Trophoblast cell (in vitro differentiated cells and primary cell): ENCODE measurements around the gene HDAC11.

ENCODE experiments used
- DNase-seq, 2 donors: peaks; one replicate each; pipeline ENCODE4 v3.0.0-alpha.2; 2016
- H2AFZ ChIP-seq: 2 replicates; pipeline ENCODE4 v1.6.1; 2013; ENCODE audit warnings: low read length, moderate library complexity, mild to moderate bottlenecking; ENCODE audit not compliant: insufficient read depth, poor library complexity
- H2AK5ac ChIP-seq: 2 replicates; pipeline ENCODE4 v1.6.1; 2013; ENCODE audit warnings: mild to moderate bottlenecking, low read length
- H2BK120ac ChIP-seq: 2 replicates; pipeline ENCODE4 v1.6.1; 2013; ENCODE audit warnings: low read length, mild to moderate bottlenecking, moderate library complexity; ENCODE audit not compliant: insufficient read depth, poor library complexity
- H2BK12ac ChIP-seq: 2 replicates; pipeline ENCODE4 v1.6.1; 2013; ENCODE audit warnings: mild to moderate bottlenecking, low read length, moderate library complexity
- H2BK5ac ChIP-seq: 2 replicates; pipeline ENCODE4 v1.6.1; 2013; ENCODE audit warnings: low read length, low read depth, moderate library complexity, mild to moderate bottlenecking; ENCODE audit not compliant: poor library complexity
- H3K14ac ChIP-seq: 2 replicates; pipeline ENCODE4 v1.6.1; 2013; ENCODE audit warnings: mild to moderate bottlenecking, low read length
- H3K18ac ChIP-seq: 2 replicates; pipeline ENCODE4 v1.6.1; 2013; ENCODE audit warnings: mild to moderate bottlenecking, low read length
- H3K23ac ChIP-seq: 2 replicates; pipeline ENCODE4 v1.6.1; 2013; ENCODE audit warnings: low read length
- H3K27ac ChIP-seq: 2 replicates; pipeline ENCODE4 v1.5.1; 2013; ENCODE audit warnings: low read depth, mild to moderate bottlenecking, inconsistent platforms, low read length, moderate library complexity
- H3K27me3 ChIP-seq: 2 replicates; pipeline ENCODE4 v1.6.1; 2013; ENCODE audit warnings: inconsistent platforms, mild to moderate bottlenecking, low read length, moderate library complexity; ENCODE audit not compliant: insufficient read depth
- H3K36me3 ChIP-seq, 2 experiments: 1 replicate in 1 of 2; 2 replicates in 1 of 2; pipeline ENCODE4 v1.6.1; 2013; ENCODE audit warnings: low read length in 2 of 2, mild to moderate bottlenecking in 2 of 2, moderate library complexity in 1 of 2; ENCODE audit not compliant: insufficient read depth in 2 of 2, control insufficient read depth in 1 of 2
- H3K4ac ChIP-seq: 2 replicates; pipeline ENCODE4 v1.6.1; 2013; ENCODE audit warnings: low read depth, mild to moderate bottlenecking, low read length, moderate library complexity
- H3K4me1 ChIP-seq, 2 experiments: 1 replicate in 1 of 2; 2 replicates in 1 of 2; pipeline ENCODE4 v1.6.1; 2013; ENCODE audit warnings: low read length in 2 of 2, mild to moderate bottlenecking in 2 of 2, moderate library complexity in 1 of 2; ENCODE audit not compliant: insufficient read depth in 2 of 2, control insufficient read depth in 1 of 2
- H3K4me2 ChIP-seq: 2 replicates; pipeline ENCODE4 v1.6.1; 2013; ENCODE audit warnings: inconsistent platforms, mild to moderate bottlenecking, low read length, moderate library complexity
- H3K4me3 ChIP-seq: 2 replicates; pipeline ENCODE4 v1.5.1; 2013; ENCODE audit warnings: mild to moderate bottlenecking, low read depth, low read length, inconsistent platforms
- H3K79me1 ChIP-seq: one replicate; pipeline ENCODE4 v1.6.1; 2013; ENCODE audit warnings: low read length
- H3K79me2 ChIP-seq: 2 replicates; pipeline ENCODE4 v1.6.1; 2013; ENCODE audit warnings: low read length, mild to moderate bottlenecking; ENCODE audit not compliant: control insufficient read depth, insufficient read depth, poor library complexity
- H3K9ac ChIP-seq: 2 replicates; pipeline ENCODE4 v1.6.1; 2013; ENCODE audit warnings: mild to moderate bottlenecking, low read length
- H3K9me3 ChIP-seq: 2 replicates; pipeline ENCODE4 v1.6.1; 2013; ENCODE audit warnings: low read depth, mild to moderate bottlenecking, control low read depth, inconsistent platforms, low read length; ENCODE audit not compliant: insufficient read depth
- H4K12ac ChIP-seq: 2 replicates; pipeline ENCODE4 v1.6.1; 2013; ENCODE audit warnings: low read depth, mild to moderate bottlenecking, low read length, moderate library complexity
- H4K8ac ChIP-seq: 2 replicates; pipeline ENCODE4 v1.6.1; 2013; ENCODE audit warnings: low read depth, mild to moderate bottlenecking, low read length, moderate library complexity
- H4K91ac ChIP-seq: one replicate; pipeline ENCODE4 v1.6.1; 2013; ENCODE audit warnings: low read depth, mild to moderate bottlenecking, low read length, moderate library complexity
- WGBS: extraction: QIAGEN DNeasy Blood & Tissue Kit; methylation state at CpG from one replicate; pipeline ENCODE4 v1.1.7; 2013; ENCODE audit warnings: missing lambda C conversion rate; ENCODE audit not compliant: insufficient read length, insufficient coverage; ENCODE audit errors: extremely low coverage; 5-methylcytosine and 5-hydroxymethylcytosine counted together

The HDAC11 gene

DNA sequence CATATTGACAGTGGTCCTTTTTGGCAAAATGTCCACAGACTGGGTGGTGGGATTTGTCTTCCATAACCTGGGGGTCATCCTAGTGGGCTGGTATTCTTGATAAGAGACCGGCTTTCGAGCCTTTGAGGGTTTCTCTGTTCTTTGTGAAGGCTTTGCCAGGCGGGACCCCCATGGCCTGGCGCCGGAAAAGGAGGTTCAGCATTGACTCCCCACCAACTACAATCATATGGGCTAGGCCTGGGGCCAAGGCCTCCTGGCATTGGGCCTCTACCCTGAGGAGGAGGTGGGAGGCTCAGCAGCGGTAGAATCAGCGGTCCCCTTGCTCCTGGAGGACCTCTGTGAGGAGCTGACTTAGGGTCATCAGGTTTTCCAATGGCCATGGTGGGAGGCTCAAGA is 19.8 kb upstream of the HDAC11 start:
- Histone ChIP-seq H3K9me3 (no peaks in the 10 kb centered on the region), H3K79me2 (no peaks in the 10 kb centered on the region), H3K9ac (no peak overlapping the region), H2AFZ (no peak overlapping the region), H3K4me2 (no peak overlapping the region), H3K14ac (no peak overlapping the region), H2BK5ac (no peak overlapping the region), H3K79me1 (no peaks in the 10 kb centered on the region), H3K4me3 (no peak overlapping the region), H2BK120ac (no peak overlapping the region), H4K8ac (no peak overlapping the region), H3K27me3 (peaks cover 2% of the 10 kb centered on the region), H3K27ac (no peak overlapping the region), H3K4ac (no peak overlapping the region), H4K91ac (no peak overlapping the region), H4K12ac (no peak overlapping the region), H3K23ac (no peak overlapping the region), H3K36me3 (no peaks in the 10 kb centered on the region), H2BK12ac (no peak overlapping the region), H3K18ac (no peak overlapping the region), H3K4me1 (peaks cover under 1 to 3% of the 10 kb centered on the region in 2 experiments), H2AK5ac (no peak overlapping the region)
- WGBS = no CpG with 5 or more reads among the region's 7 CpGs
- no peak for DNase-seq

DNA sequence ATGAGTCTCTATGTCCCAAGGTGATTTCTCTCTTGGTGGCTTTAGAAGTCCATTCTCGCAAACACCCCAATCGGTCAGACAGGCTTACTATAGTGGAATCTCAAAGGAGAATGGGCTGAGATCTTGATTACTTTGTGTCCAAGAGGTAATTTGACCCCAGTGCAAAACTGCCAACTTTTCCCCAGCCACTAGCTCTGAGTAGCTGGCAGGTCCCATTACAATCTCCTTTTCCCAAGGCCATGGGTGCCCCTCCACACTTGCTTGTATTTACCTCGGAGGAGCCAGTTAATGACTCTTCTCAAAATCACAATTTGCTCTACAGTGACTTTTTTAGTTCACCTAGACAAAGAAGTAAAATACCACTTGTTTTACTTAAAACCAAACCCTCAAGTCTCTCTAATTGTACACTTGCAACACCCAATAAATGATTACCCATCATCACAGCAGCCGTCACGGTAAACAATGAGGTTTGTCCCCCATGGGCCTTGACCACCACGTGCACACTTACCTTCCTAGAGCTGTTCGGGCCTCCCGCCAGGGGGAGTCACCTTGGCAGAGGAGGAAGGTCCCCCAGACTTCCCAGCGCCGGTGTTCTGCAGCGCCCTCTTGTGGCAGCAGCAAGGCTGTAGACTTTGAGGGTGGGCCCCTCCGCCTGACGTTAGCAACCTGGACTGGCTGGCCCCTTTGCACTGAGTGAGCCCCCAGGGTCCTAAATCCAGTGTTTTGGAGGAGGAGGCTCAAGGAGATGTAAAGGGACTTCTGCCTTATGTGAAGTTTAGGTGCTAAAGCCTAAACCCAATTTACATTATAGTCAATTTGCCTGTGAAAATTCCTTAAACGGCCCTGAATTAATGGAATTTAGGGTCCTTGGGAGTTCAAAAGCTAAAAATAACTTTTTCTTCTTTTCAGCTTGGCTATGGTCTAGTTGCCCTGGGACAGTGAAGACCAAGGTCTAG is 18.7 kb upstream of the HDAC11 start:
- no peak overlapping the region for H2AK5ac ChIP-seq
- H3K4me2 ChIP-seq = no peak overlapping the region
- no peak overlapping the region for H4K8ac ChIP-seq
- H3K9me3 ChIP-seq = no peaks in the 10 kb centered on the region
- no peaks in the 10 kb centered on the region for H3K79me2 ChIP-seq
- H4K91ac ChIP-seq = no peak overlapping the region
- H2BK5ac ChIP-seq = no peak overlapping the region
- no peak overlapping the region for H4K12ac ChIP-seq
- H3K9ac ChIP-seq = no peak overlapping the region
- no peak overlapping the region for H3K14ac ChIP-seq
- no peak overlapping the region for H2BK120ac ChIP-seq
- no peak overlapping the region for H3K4me3 ChIP-seq
- no peak overlapping the region for H3K4ac ChIP-seq
- H3K4me1 ChIP-seq = no peaks in the 10 kb centered on the region
- no peak overlapping the region for H3K18ac ChIP-seq
- WGBS = no CpG with 5 or more reads among the region's 14 CpGs
- H3K79me1 ChIP-seq = no peaks in the 10 kb centered on the region
- no peak overlapping the region for H3K27ac ChIP-seq
- peak; percentile 41 to 63 for DNase-seq
- no peaks in the 10 kb centered on the region for H3K36me3 ChIP-seq
- H2BK12ac ChIP-seq = no peak overlapping the region
- H3K23ac ChIP-seq = no peak overlapping the region
- H2AFZ ChIP-seq = no peak overlapping the region
- peaks cover 2% of the 10 kb centered on the region for H3K27me3 ChIP-seq

DNA sequence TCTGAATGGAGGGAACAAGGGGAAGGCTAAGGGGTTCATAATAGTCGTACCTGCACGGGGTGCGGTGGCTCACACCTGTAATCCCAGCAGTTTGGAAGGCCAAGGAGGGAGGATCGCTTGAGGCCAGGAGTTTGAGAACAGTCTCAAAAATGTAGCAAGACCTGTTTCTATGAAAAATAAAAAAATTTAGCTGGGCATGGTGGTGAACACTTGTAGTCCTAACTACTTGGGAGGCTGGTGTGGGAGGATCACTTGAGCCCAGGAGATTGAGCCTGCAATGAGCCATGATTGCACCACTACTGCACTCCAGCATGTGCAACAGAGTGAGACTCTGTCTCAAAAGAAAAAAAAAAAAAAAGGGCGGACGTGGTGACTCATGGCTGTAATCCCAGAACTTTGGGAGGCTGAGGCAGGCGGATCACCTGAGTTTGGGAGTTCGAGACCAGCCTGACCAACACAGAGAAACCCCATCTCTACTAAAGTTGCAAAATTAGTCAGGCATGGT is 17.9 kb upstream of the HDAC11 start:
- H4K12ac ChIP-seq = no peak overlapping the region
- H3K79me1 ChIP-seq = no peaks in the 10 kb centered on the region
- H4K8ac ChIP-seq = no peak overlapping the region
- no peak overlapping the region for H3K9ac ChIP-seq
- peaks cover 2% of the 10 kb centered on the region for H3K27me3 ChIP-seq
- no peak overlapping the region for H4K91ac ChIP-seq
- no peak overlapping the region for H3K14ac ChIP-seq
- no peaks in the 10 kb centered on the region for H3K9me3 ChIP-seq
- H3K4me1 ChIP-seq = no peaks in the 10 kb centered on the region
- no peak overlapping the region for H3K4me3 ChIP-seq
- H3K4me2 ChIP-seq = no peak overlapping the region
- no peak overlapping the region for H3K4ac ChIP-seq
- H2AFZ ChIP-seq = no peak overlapping the region
- no peak overlapping the region for H2BK5ac ChIP-seq
- no peak overlapping the region for H3K23ac ChIP-seq
- no CpG with 5 or more reads among the region's 8 CpGs for WGBS
- H3K27ac ChIP-seq = no peak overlapping the region
- peak; percentile 94 to 97 for DNase-seq
- H3K36me3 ChIP-seq = no peaks in the 10 kb centered on the region
- no peaks in the 10 kb centered on the region for H3K79me2 ChIP-seq
- no peak overlapping the region for H2BK120ac ChIP-seq
- no peak overlapping the region for H3K18ac ChIP-seq
- no peak overlapping the region for H2AK5ac ChIP-seq
- H2BK12ac ChIP-seq = no peak overlapping the region

DNA sequence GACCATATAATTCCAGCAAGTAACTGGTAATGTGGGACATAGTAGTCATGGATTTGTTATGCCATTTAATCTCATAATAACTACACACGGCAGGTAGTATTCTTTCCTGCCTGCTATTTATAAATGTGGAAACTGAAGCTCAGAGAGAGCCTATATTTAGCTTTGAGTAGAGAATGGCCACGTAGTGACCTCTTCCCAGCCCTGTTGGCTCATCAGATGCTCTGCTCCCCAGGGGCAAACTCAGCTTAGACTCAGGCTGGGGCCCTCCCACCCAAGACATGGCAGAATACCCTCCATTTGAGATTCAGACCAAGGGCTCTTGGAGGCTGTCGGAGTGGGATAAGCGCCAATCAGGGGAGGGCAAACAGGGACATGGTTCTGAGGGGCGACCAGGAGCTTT is 17.3 kb upstream of the HDAC11 start:
- Histone ChIP-seq H3K9me3 (no peaks in the 10 kb centered on the region), H2BK12ac (no peak overlapping the region), H3K18ac (no peak overlapping the region), H3K79me1 (no peaks in the 10 kb centered on the region), H3K79me2 (no peaks in the 10 kb centered on the region), H2AFZ (no peak overlapping the region), H4K8ac (no peak overlapping the region), H3K23ac (no peak overlapping the region), H3K4me2 (no peak overlapping the region), H3K4ac (no peak overlapping the region), H3K4me3 (no peak overlapping the region), H2BK5ac (no peak overlapping the region), H4K12ac (no peak overlapping the region), H3K14ac (no peak overlapping the region), H3K27ac (no peak overlapping the region), H3K27me3 (peaks cover 2% of the 10 kb centered on the region), H2AK5ac (no peak overlapping the region), H3K36me3 (no peaks in the 10 kb centered on the region), H3K9ac (no peak overlapping the region), H2BK120ac (no peak overlapping the region), H4K91ac (no peak overlapping the region), H3K4me1 (no peaks in the 10 kb centered on the region)
- DNase-seq = no peak
- no CpG with 5 or more reads among the region's 5 CpGs for WGBS
